ENCODE data around the gene YWHAG. TPM values are rescaled to one million over a fixed set of nuclear protein-coding genes. Genes with fewer than 3 reads are reported as not detected.

YWHAG gene
- total and polyA plus RNA-seq, 9 of the 15 experiments (the other 6 are each of a cell fraction or from before 2014, with no cell fraction given) = 30.4 to 246 (median 94.5) TPM

DNA sequence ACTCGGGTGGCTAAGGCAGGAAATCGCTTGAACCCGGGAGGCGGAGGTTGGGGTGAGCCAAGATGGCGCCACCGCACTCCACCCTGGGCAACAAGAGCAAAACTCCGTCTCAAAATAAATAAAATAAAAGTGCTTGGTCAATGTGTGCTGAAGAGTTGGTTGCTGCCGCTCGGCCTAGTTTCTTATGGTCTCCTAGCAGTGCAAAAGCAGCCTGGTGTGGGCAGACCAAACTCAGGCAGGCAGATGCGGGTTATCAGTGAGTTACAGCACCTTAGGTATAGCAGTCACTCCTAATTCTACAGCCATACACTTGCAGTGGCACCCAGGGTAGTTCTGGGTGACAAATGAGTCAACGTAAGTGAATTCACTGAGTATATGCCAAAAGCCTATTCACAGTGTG is 33.7 kb downstream of the YWHAG start (continued):
- TF ChIP-seq, protein P1, sequence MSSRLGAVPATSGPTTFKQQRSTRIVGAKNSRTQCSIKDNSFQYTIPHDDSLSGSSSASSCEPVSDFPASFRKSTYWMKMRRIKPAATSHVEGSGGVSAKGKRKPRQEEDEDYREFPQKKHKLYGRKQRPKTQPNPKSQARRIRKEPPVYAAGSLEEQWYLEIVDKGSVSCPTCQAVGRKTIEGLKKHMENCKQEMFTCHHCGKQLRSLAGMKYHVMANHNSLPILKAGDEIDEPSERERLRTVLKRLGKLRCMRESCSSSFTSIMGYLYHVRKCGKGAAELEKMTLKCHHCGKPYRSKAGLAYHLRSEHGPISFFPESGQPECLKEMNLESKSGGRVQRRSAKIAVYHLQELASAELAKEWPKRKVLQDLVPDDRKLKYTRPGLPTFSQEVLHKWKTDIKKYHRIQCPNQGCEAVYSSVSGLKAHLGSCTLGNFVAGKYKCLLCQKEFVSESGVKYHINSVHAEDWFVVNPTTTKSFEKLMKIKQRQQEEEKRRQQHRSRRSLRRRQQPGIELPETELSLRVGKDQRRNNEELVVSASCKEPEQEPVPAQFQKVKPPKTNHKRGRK (tag; IDR thresholded peaks at IDR 0.05) = no peak
- no peak for TF ChIP-seq FIP1L1 (IDR thresholded peaks at IDR 0.05; ENCODE audit: low read depth, low read length, poor library complexity, severe bottlenecking)
- TF ChIP-seq, protein P2, sequence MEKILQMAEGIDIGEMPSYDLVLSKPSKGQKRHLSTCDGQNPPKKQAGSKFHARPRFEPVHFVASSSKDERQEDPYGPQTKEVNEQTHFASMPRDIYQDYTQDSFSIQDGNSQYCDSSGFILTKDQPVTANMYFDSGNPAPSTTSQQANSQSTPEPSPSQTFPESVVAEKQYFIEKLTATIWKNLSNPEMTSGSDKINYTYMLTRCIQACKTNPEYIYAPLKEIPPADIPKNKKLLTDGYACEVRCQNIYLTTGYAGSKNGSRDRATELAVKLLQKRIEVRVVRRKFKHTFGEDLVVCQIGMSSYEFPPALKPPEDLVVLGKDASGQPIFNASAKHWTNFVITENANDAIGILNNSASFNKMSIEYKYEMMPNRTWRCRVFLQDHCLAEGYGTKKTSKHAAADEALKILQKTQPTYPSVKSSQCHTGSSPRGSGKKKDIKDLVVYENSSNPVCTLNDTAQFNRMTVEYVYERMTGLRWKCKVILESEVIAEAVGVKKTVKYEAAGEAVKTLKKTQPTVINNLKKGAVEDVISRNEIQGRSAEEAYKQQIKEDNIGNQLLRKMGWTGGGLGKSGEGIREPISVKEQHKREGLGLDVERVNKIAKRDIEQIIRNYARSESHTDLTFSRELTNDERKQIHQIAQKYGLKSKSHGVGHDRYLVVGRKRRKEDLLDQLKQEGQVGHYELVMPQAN (IDR thresholded peaks at IDR 0.05; ENCODE audit: borderline replicate concordance) = no peak
- TF ChIP-seq SETDB1 (IDR thresholded peaks at IDR 0.05; ENCODE audit: low read length) = no peak
- TF ChIP-seq JUN (IDR thresholded peaks at IDR 0.05; ENCODE audit: borderline replicate concordance, low read depth, low read length) = no peak
- no peak for TF ChIP-seq JUN (CRISPR knock-in tag; IDR thresholded peaks at IDR 0.05; ENCODE audit: borderline replicate concordance)
